ENCODE data around the gene SUFU.
"Not testable (repeated sequence)": the region's sequence is repeated elsewhere in the genome, so short reads cannot be mapped to it uniquely, and the experiment has no call there.

Gene SUFU

DNA sequence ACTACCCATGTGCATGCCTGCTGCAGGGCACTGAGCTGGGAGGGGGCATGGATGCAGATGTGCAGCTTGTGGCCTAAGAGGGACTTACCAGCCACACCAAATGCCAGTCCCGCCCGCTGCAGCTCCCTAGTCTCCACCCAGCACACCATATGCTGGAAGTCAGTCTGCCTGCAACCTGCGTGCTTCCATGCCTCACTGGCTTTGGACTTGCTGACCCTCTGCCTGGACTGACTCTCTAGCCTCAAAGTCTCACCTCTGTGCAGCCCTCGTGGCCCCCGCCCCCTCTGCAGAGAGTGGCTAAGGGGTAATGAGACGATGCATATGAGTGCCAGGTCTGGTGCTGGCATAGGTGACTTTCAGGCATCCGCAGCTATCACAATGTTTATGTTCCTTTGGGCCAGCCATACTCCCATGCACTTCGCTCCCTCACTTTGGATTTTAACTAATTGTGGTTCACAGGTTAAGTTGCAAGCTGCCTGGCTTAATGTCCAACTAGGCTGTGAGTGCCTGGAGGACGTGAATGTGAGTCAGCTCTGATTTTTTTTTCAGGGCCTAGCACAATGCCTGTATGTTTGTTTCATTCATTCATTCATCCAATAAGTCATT, 162.2 kb downstream of the SUFU start:
- no peak overlapping the region for H3K4me3 ChIP-seq (ENCODE audit: low read depth, low read length)

GRCh38 chr10:102667411-102667810, 163.6 kb downstream of the SUFU start:
- not testable (repeated sequence) for H3K4me3 ChIP-seq (ENCODE audit: low read depth, low read length)

- H3K4me3 ChIP-seq (ENCODE audit: low read depth, low read length): no peak overlapping the region
Observed at GRCh38 chr10:102668326-102669107, 164.7 kb downstream of the SUFU start.

DNA sequence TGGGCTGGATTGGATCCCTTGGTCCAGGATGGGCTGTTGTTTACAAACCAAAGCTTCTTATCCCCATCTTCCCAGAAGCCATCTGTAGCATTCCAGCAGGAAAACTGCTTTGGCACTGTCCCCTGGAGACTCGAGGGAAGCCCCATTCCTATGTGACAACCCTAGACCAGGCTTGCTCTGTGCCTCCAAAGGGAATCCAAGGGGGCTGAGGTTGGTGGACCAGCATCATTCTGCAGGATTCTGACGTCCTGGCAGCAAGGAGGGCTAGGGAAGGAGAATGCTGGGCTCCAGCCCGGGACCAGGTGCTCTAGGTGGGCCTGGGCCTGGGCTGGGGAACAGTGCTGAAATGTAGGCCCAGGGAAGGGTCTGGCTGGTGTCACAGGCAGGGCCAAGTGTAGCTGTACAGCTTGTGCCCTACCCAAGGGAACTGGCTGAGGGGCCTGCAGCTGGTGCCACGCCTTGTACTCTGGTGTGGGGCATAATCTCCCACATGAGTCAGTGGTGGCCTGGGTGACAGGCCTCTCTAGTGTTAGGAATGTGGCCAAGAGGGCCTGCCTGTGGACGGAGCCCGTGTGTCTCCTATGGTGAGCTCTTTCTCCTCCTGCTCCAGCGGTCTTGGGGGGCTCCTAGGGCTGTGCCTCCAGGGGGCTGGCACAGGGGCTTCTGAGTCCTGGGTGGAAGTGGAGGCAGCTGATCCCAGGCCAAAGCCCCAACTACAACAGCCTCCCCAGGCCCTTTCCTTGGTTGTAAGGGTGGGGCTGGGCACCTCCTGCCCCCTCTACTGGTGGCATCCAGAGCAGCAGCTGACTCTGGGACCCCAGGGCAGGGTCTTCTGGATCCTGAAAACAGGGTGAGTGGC, 165.7 kb downstream of the SUFU start:
- no peak overlapping the region for H3K4me3 ChIP-seq (ENCODE audit: low read depth, low read length)

GRCh38 chr10:102670065-102670670, 166.4 kb downstream of the SUFU start:
- no peak overlapping the region for H3K4me3 ChIP-seq (ENCODE audit: low read depth, low read length)

- H3K4me3 ChIP-seq (ENCODE audit: low read depth, low read length): no peak overlapping the region
Observed at GRCh38 chr10:102670871-102671434, 167.2 kb downstream of the SUFU start.

- no peak overlapping the region for H3K4me3 ChIP-seq (ENCODE audit: low read depth, low read length)
Observed at GRCh38 chr10:102673236-102673818, 169.6 kb downstream of the SUFU start.

DNA sequence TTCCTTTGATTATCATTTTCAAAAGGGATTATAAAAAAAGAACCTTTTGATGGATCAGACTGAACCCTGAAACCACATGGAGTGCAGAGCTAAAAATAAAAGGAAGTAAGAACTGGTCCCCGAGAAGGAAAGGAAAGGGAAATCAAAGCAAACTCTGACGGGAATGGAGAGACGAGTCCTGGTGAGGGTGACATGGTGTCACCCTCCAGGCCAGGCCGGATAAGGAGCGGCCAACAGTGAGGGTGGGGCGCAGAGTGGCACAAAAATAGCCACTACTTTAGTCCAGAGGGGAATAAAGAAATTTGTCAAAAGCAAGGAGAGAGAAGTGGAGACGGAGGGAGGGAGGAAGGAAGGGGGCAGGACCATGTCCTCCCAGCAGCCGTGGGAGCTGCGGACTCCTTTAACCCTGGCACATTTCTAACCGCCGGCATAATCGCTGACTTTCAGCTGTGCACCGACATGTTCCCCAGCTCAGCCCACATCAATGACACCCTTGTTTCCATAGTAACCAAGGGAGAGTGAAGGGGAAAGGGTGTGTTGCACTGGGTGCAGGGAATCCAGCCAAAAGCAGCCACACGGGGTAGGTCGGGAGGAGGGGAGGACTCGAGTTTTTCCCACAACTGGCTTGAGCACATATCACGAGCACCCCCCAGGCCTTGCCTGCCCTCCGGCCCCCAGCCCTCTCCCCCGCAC, 170.2 kb downstream of the SUFU start:
- no peak overlapping the region for H3K4me3 ChIP-seq (ENCODE audit: low read depth, low read length)

- H3K4me3 ChIP-seq (ENCODE audit: low read depth, low read length): no peak overlapping the region
Observed at GRCh38 chr10:102674566-102674965, 170.8 kb downstream of the SUFU start.

DNA sequence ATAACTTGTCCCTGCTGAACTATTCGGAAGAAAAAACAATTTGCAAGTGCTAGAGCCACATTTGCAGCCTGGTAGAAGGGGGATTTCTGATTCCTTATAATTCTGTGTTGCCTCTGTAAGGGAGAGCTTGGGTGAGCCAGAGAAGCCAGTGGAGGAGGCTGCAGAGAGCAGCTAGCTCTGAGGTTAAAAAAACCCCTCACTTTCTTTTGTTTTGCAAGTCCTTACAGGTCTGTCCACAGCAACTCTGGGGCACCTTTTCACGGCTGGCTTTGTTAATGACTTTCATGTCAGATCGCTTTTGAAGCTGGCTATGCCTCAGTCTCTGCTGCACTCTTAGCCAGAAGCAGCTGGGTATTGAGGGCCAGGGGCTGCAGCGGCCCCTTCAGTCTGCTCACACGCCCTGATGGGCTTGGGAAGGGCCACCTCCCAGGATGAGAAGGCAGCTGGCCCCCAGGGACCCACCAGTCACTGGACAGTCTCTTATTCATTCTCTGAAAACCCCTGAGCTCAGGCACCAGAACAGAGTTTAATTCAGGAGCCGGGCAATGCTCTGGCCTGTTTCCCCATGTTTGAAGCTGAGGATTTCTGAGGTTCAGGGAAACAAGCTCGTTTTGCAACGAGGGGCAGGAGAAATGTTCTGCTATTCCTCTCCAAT, 171.4 kb downstream of the SUFU start:
- no peak overlapping the region for H3K4me3 ChIP-seq (ENCODE audit: low read depth, low read length)

GRCh38 chr10:102675666-102676533, 172.1 kb downstream of the SUFU start:
- no peak overlapping the region for H3K4me3 ChIP-seq (ENCODE audit: low read depth, low read length)

- H3K4me3 ChIP-seq (ENCODE audit: low read depth, low read length): no peak overlapping the region
Observed at GRCh38 chr10:102676534-102677315, 173.0 kb downstream of the SUFU start.

DNA sequence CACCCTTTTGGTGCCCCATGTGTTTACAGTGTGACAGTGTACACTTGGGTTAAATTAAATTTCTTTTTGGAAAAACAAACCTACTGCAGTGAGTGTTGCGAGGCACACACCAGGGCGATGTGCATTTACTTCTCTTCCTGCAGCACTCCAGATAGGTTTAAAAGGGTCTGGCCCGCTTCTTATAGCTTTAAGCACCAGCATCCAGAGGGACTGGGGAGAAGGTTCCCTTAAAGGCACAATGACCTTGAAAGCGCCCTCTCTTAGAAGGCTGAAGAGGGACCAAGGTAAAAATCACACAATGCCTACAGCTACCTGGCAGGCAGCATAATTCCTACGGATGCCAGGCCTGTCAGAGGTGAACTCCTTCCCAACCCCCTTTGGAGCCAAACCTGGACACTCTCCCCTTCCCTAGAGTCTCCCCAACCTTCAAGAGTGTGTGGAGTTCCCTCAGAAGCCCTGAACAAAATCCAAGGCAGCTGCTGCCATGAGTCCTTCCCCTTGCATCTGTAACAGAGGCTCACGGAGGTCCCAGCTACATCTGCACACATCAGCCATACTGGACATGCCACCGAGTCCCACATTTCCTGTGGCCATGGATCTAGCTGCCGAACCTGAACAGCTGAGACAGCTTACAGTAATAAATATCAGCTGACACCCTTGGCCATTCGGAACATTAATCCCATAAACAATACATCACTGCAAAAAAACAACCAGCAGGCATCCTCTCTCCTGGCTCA, 173.7 kb downstream of the SUFU start:
- no peak overlapping the region for H3K4me3 ChIP-seq (ENCODE audit: low read depth, low read length)

DNA sequence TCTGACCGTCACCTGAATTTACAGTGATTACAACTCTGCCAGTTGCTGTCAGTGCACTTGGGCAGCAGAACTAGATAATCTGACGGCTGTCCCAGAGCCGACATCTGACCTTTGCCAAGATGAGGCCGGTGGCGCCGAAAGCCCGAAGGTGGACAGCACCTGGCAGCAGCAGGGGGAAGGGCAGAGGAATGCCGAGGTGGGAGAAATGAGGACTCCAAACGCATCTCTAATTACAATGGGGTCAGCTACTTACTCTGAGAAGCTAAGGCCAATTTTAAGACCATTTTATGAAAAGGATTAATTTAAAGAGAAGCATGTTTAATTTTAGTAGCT, 174.3 kb downstream of the SUFU start:
- no peak overlapping the region for H3K4me3 ChIP-seq (ENCODE audit: low read depth, low read length)

DNA sequence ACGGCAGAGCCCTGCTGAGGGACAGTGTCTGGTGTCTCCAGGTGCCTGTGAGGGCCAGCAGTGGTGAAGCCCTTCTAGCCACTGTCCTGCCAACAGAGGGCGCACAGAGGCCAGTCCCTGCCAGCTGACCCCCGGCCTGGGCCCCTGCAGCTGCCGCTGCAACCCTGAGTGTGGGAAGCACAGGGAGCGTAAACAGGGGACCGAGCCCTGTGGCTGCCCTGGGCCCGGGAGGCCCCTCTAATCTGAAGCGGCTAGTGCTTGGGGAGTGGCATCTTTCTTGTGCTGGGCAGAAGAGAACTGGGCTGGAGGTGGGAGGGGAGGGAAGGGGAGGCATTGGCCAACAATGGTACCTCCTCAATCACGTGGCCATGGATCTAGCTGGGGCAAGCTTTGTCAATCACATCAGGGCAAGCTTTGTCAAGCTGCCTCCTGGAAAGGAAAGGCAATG, 175.1 kb downstream of the SUFU start:
- no peak overlapping the region for H3K4me3 ChIP-seq (ENCODE audit: low read depth, low read length)

DNA sequence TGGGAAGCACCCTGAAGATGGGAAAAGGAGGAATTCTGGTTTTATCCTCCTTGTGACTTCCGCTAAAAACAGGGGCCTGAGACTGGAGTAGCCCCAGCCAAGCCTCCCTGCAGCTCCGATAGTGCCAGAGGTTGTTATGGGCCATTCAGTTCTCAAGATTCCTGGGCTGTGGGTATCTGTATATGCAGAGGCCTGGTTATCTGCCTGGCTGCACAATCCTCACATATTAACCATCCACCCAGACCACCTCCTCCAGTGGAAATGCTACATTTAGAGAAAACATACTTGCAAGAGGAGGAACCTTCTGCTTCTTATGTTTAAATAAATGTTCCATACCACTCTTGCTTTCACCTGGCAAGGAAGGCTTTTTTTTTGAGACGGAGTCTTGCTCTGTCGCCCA, 175.8 kb downstream of the SUFU start:
- H3K4me3 ChIP-seq (ENCODE audit: low read depth, low read length): no peak overlapping the region

- no peak overlapping the region for H3K4me3 ChIP-seq (ENCODE audit: low read depth, low read length)
Observed at GRCh38 chr10:102681696-102682095, 177.9 kb downstream of the SUFU start.

Data from iPS-11a (cell line).